Esophagus squamous epithelium (tissue), 5 donors: ENCODE results near the gene CCSAP. TPM values are rescaled to one million over a fixed set of nuclear protein-coding genes. Genes with fewer than 3 reads are reported as not detected.

Source experiments
- DNase-seq: peaks from one replicate; lab custom pipeline; 2025; lab: John Stamatoyannopoulos, UW
- H3K27ac ChIP-seq, 4 donors: fragments of 200-600 bp; sonication (generic); one replicate each; pipeline ENCODE4 v1.5.1; 2016 to 2019; ENCODE audit warnings: mild to moderate bottlenecking in 1 of 4
- H3K27me3 ChIP-seq, 4 donors: fragments of 200-600 bp; sonication (generic); 1 replicate in 3 of 4; 2 replicates in 1 of 4; pipeline versions ENCODE4 v1.5.1 to v1.6.0; 2017 to 2021; ENCODE audit warnings: antibody characterized with exemption in 1 of 4
- H3K36me3 ChIP-seq, 3 donors: fragments of 200-600 bp; sonication (generic); one replicate each; pipeline ENCODE4 v1.5.1; 2016 to 2019
- H3K4me1 ChIP-seq, 3 donors: fragments of 200-600 bp; sonication (generic); one replicate each; pipeline ENCODE4 v1.5.1; 2017 to 2019
- H3K4me3 ChIP-seq, 4 donors: fragments of 200-600 bp; sonication (generic); 1 replicate in 3 of 4; 2 replicates in 1 of 4; pipeline ENCODE4 v1.5.1; 2016 to 2019; ENCODE audit warnings: mild to moderate bottlenecking in 2 of 4, moderate library complexity in 1 of 4
- H3K9me3 ChIP-seq, 3 donors: fragments of 200-600 bp; sonication (generic); one replicate each; pipeline ENCODE4 v1.5.1; 2016 to 2019
- CTCF ChIP-seq, 6 experiments: fragments of 450-650 bp in 4 of 6; fragments of 200-600 bp in 2 of 6; sonication (generic) in 2 of 6; IDR thresholded peaks; one replicate each; pipeline ENCODE4 v1.5.1; 2016 to 2019; ENCODE audit warnings: antibody characterized with exemption in 6 of 6, mild to moderate bottlenecking in 4 of 6, moderate library complexity in 4 of 6
- POLR2A ChIP-seq, 4 donors: fragments of 450-650 bp; IDR thresholded peaks; one replicate each; pipeline ENCODE4 v1.6.1; 2017; ENCODE audit warnings: antibody characterized with exemption in 4 of 4, mild to moderate bottlenecking in 4 of 4, moderate library complexity in 3 of 4
- WGBS, 2 donors: methylation state at CpG; one replicate each; pipeline ENCODE4 v1.1.5; 2018; 5-methylcytosine and 5-hydroxymethylcytosine counted together
- intact Hi-C: fragments of 100-400 bp; cut with DNase I; formaldehyde crosslinking; loops from one replicate; pipeline ENCODE4 v1.15.0; 2022
- total RNA-seq, 4 donors: library from RNA; depleted of rRNA; stranded (reverse); fragments of >200 nt; gene quantifications; one replicate each; pipeline ENCODE4 v1.1.0, GENCODE V29; 2016
- donor health status: DM: yes; HTN: yes; CAD: no.

CCSAP gene
- total RNA-seq, 4 donors from 2014 or later = 1.6 to 5.3 (median 4.5) TPM

- intact Hi-C loops = no loop called here
- Histone ChIP-seq H3K27me3 (no peaks in the 10 kb centered on the region), H3K4me1 (peaks cover 0 to 31% (median 6%) of the 10 kb centered on the region in 3 donors), H3K36me3 (peaks cover 0 to 11% (median 0%) of the 10 kb centered on the region in 3 donors), H3K9me3 (no peaks in the 10 kb centered on the region), H3K27ac (no peak overlapping the region), H3K4me3 (no peak overlapping the region)
- TF ChIP-seq CTCF (IDR thresholded peaks at IDR 0.05) (no peak), POLR2A (IDR thresholded peaks at IDR 0.05) (no peak)
- DNase-seq = no peak
- WGBS, 2 donors = 79 to 94% methylated on average over 2 of the region's 2 CpGs
These were observed 64.6 kb downstream of the CCSAP start for GRCh38 chr1:229278120-229278741.

- H3K4me3 ChIP-seq = no peak overlapping the region
- H3K27me3 ChIP-seq = no peaks in the 10 kb centered on the region
- intact Hi-C loops = no loop called here
- no peaks in the 10 kb centered on the region for H3K9me3 ChIP-seq
- WGBS, 2 donors = 91 to 96% methylated on average over 2 of the region's 2 CpGs
- no peak for TF ChIP-seq CTCF (IDR thresholded peaks at IDR 0.05)
- TF ChIP-seq POLR2A (IDR thresholded peaks at IDR 0.05) = no peak
- peaks cover 20 to 45% (median 23%) of the 10 kb centered on the region in 3 donors for H3K4me1 ChIP-seq
- no peak overlapping the region for H3K27ac ChIP-seq
- DNase-seq = no peak
- H3K36me3 ChIP-seq = peaks cover 0 to 11% (median 0%) of the 10 kb centered on the region in 3 donors
These were observed 67.8 kb downstream of the CCSAP start for GRCh38 chr1:229275005-229275404.

GRCh38 chr1:229273507-229274232, 69.2 kb downstream of the CCSAP start:
- Histone ChIP-seq H3K27me3 (no peaks in the 10 kb centered on the region), H3K4me1 (peaks cover 23 to 56% (median 30%) of the 10 kb centered on the region in 3 donors), H3K4me3 (no peak overlapping the region), H3K36me3 (peaks cover 0 to 11% (median 0%) of the 10 kb centered on the region in 3 donors), H3K27ac (peak overlapping the region in 3 of 4 donors; percentile 12 to 58 (median 53)), H3K9me3 (no peaks in the 10 kb centered on the region)
- no peak for DNase-seq
- WGBS, 2 donors = 74 to 84% methylated on average over 7 of the region's 7 CpGs
- TF ChIP-seq CTCF (IDR thresholded peaks at IDR 0.05) = no peak
- TF ChIP-seq POLR2A (IDR thresholded peaks at IDR 0.05) = no peak
- intact Hi-C loops = no loop called here

GRCh38 chr1:229272164-229273158, 70.4 kb downstream of the CCSAP start:
- intact Hi-C loops = no loop called here
- Histone ChIP-seq H3K4me1 (peaks cover 25 to 68% (median 30%) of the 10 kb centered on the region in 3 donors), H3K27me3 (no peaks in the 10 kb centered on the region), H3K4me3 (peak overlapping the region; percentile 72 to 94 (median 92)), H3K9me3 (no peaks in the 10 kb centered on the region), H3K36me3 (peaks cover 0 to 3% (median 0%) of the 10 kb centered on the region in 3 donors), H3K27ac (peak overlapping the region; percentile 11 to 93 (median 86))
- DNase-seq = no peak
- TF ChIP-seq POLR2A (IDR thresholded peaks at IDR 0.05) = no peak
- no peak for TF ChIP-seq CTCF (IDR thresholded peaks at IDR 0.05)
- WGBS, 2 donors = 31 to 37% methylated on average over 11 of the region's 11 CpGs
